CD4-positive, alpha-beta T cell (primary cell): ENCODE data around the gene LEPROT. TPM values are rescaled to one million over a fixed set of nuclear protein-coding genes. Genes with fewer than 3 reads are reported as not detected.

Experiments
- ATAC-seq: fragments of 200-7000 bp; cut with Tn5 transposase; one replicate; pipeline ENCODE4 v1.10.0; 2022; ENCODE audit warnings: mild to moderate bottlenecking; ENCODE audit not compliant: poor library complexity
- CTCF ChIA-PET: fragments of 350-600 bp; sonication (Branson Sonifier 250); formaldehyde crosslinking; loops from one replicate; lab custom pipeline; 2021; ENCODE audit warnings: antibody characterized with exemption, inconsistent platforms; lab: Charles Lee
- POLR2A ChIA-PET: fragments of 350-600 bp; sonication (Branson Sonifier 250); formaldehyde crosslinking; loops from one replicate; lab custom pipeline; 2021; ENCODE audit warnings: antibody characterized with exemption, inconsistent platforms; lab: Charles Lee
- DNase-seq, 14 experiments: peaks; one replicate each; pipeline ENCODE4 v3.0.0-alpha.2; 2013 to 2020; ENCODE audit warnings: mixed read lengths in 2 of 14
- H3K27ac ChIP-seq, 2 donors: one replicate each; pipeline versions ENCODE4 v1.5.1 to v1.7.0; 2013; ENCODE audit warnings: low read length in 2 of 2, low read depth in 1 of 2, mild to moderate bottlenecking in 1 of 2
- H3K27me3 ChIP-seq, 2 experiments: 1 replicate in 1 of 2; 2 replicates in 1 of 2; pipeline versions ENCODE4 v1.6.1 to v1.7.0; 2013; ENCODE audit warnings: low read length in 2 of 2, control low read depth in 1 of 2, mild to moderate bottlenecking in 1 of 2, moderate library complexity in 1 of 2; ENCODE audit not compliant: insufficient read depth in 2 of 2, control insufficient read depth in 1 of 2
- H3K36me3 ChIP-seq: one replicate; pipeline ENCODE4 v1.6.1; 2013; ENCODE audit warnings: low read length, control low read depth; ENCODE audit not compliant: insufficient read depth
- H3K4me1 ChIP-seq: one replicate; pipeline ENCODE4 v1.6.1; 2013; ENCODE audit warnings: low read length, control low read depth; ENCODE audit not compliant: insufficient read depth
- H3K4me3 ChIP-seq: one replicate; pipeline ENCODE4 v1.5.1; 2013; ENCODE audit warnings: mild to moderate bottlenecking, low read length, moderate library complexity
- H3K9me3 ChIP-seq, 2 experiments: 1 replicate in 1 of 2; 2 replicates in 1 of 2; pipeline versions ENCODE4 v1.6.1 to v1.7.0; 2013; ENCODE audit warnings: low read length in 2 of 2, mild to moderate bottlenecking in 2 of 2, control low read depth in 1 of 2, moderate library complexity in 1 of 2; ENCODE audit not compliant: control insufficient read depth in 1 of 2, insufficient read depth in 1 of 2
- H3K27ac Mint-ChIP-seq: one replicate; pipeline ENCODE4 v1.8.0; 2020; ENCODE audit warnings: mixed read lengths
- H3K27me3 Mint-ChIP-seq: one replicate; pipeline ENCODE4 v1.8.0; 2021; ENCODE audit warnings: mixed read lengths
- H3K36me3 Mint-ChIP-seq: one replicate; pipeline ENCODE4 v1.8.0; 2021; ENCODE audit warnings: low read depth, mixed read lengths
- H3K4me1 Mint-ChIP-seq: one replicate; pipeline ENCODE4 v1.8.0; 2021; ENCODE audit warnings: low read depth, mixed read lengths
- H3K4me3 Mint-ChIP-seq: one replicate; pipeline ENCODE4 v1.8.0; 2020; ENCODE audit warnings: mild to moderate bottlenecking, mixed read lengths
- H3K9me3 Mint-ChIP-seq: one replicate; pipeline ENCODE4 v1.8.0; 2020; ENCODE audit warnings: mixed read lengths
- intact Hi-C, 2 experiments: fragments of 100-400 bp; cut with DNase I in 1 of 2; cut with micrococcal nuclease in 1 of 2; formaldehyde crosslinking; loops; one replicate each; pipeline versions ENCODE4 v1.15.1 to v1.9.0; 2023 to 2025; cut with DNase I, micrococcal nuclease
- total RNA-seq, 174 experiments: library from RNA in 2 of 174; stranded (reverse) in 2 of 174; gene quantifications; one replicate each; pipeline ENCODE4 v1.2.3 and lab custom pipeline; 2021 to 2026
- TF ChIP-seq, protein P1 (sequence below): fragments of 200-600 bp; IDR thresholded peaks from one replicate; pipeline ENCODE4 v1.8.0; 2022; ENCODE audit warnings: antibody characterized with exemption, mild to moderate bottlenecking

Gene LEPROT
- total RNA-seq, 2 experiments from 2014 or later = 20.2 to 23.9 TPM

DNA sequence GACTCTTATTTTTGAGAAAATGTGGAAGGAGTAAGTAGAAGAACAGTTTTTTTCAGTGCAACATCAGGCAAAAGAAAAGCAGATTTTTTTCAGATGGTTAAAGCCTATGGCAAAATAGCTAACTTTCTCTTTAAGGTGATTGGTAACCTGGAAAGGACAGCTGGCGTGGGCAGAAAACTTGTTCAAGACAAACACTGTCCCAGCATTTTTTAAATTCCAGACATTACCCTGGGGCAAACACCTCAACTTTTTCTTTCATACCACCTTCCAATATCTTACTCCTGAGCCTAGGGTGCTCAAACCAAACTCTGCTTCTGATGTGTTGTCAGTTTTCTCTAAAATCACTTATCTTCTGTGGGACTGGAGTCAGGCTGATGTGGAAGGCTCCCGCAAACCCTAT, 2.7 kb upstream of the LEPROT start:
- POLR2A ChIA-PET = interaction anchor here (0.7 kb wide), 1 partner anchor 835 kb away, joined by 3 read pairs; no protein-coding TSS in a partner anchor
- CTCF ChIA-PET = interaction anchor here (1.0 to 1.9 kb wide), 2 partner anchors 13 to 163 kb away, joined by 4 read pairs; no protein-coding TSS in a partner anchor
- H3K4me1 ChIP-seq = peaks cover 22% of the 10 kb centered on the region
- no peaks in the 10 kb centered on the region for H3K9me3 ChIP-seq
- H3K4me1 Mint-ChIP-seq = peaks cover 18% of the 10 kb centered on the region
- no peak overlapping the region for H3K27ac ChIP-seq
- peaks cover 8% of the 10 kb centered on the region for H3K36me3 Mint-ChIP-seq
- no peak for DNase-seq
- H3K27me3 ChIP-seq = no peaks in the 10 kb centered on the region
- no peak overlapping the region for H3K4me3 ChIP-seq
- no peak overlapping the region for H3K27ac Mint-ChIP-seq
- intact Hi-C loops = loop anchor here (2.0 to 10.0 kb wide), 4 partner anchors 349 to 827 kb away; partner anchors contain the start of gene JAK1 (in 1 of the 2)
- peak overlapping the region; percentile 36 for H3K4me3 Mint-ChIP-seq
- ATAC-seq = no peak
- no peaks in the 10 kb centered on the region for H3K27me3 Mint-ChIP-seq
- no peaks in the 10 kb centered on the region for H3K36me3 ChIP-seq
- TF ChIP-seq, protein P1, sequence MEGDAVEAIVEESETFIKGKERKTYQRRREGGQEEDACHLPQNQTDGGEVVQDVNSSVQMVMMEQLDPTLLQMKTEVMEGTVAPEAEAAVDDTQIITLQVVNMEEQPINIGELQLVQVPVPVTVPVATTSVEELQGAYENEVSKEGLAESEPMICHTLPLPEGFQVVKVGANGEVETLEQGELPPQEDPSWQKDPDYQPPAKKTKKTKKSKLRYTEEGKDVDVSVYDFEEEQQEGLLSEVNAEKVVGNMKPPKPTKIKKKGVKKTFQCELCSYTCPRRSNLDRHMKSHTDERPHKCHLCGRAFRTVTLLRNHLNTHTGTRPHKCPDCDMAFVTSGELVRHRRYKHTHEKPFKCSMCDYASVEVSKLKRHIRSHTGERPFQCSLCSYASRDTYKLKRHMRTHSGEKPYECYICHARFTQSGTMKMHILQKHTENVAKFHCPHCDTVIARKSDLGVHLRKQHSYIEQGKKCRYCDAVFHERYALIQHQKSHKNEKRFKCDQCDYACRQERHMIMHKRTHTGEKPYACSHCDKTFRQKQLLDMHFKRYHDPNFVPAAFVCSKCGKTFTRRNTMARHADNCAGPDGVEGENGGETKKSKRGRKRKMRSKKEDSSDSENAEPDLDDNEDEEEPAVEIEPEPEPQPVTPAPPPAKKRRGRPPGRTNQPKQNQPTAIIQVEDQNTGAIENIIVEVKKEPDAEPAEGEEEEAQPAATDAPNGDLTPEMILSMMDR = no peak
- H3K9me3 Mint-ChIP-seq = no peaks in the 10 kb centered on the region

GRCh38 chr1:65418522-65419185, 1.8 kb upstream of the LEPROT start:
- H3K9me3 ChIP-seq = no peaks in the 10 kb centered on the region
- H3K4me3 ChIP-seq = no peak overlapping the region
- no peak overlapping the region for H3K27ac Mint-ChIP-seq
- no peak for ATAC-seq
- H3K36me3 Mint-ChIP-seq = peaks cover 8% of the 10 kb centered on the region
- H3K4me1 Mint-ChIP-seq = peaks cover 18% of the 10 kb centered on the region
- H3K27ac ChIP-seq = no peak overlapping the region
- intact Hi-C loops = loop anchor here (2.0 to 10.0 kb wide), 4 partner anchors 350 to 826 kb away; partner anchors contain the start of gene JAK1 (in 1 of the 2)
- H3K36me3 ChIP-seq = no peaks in the 10 kb centered on the region
- no peak for DNase-seq
- H3K4me3 Mint-ChIP-seq = no peak overlapping the region
- no peaks in the 10 kb centered on the region for H3K27me3 Mint-ChIP-seq
- TF ChIP-seq, protein P1 = no peak
- no peaks in the 10 kb centered on the region for H3K9me3 Mint-ChIP-seq
- H3K4me1 ChIP-seq = peaks cover 26% of the 10 kb centered on the region
- H3K27me3 ChIP-seq = no peaks in the 10 kb centered on the region
- ChIA-PET CTCF (interaction anchor here (1.0 to 1.9 kb wide), 2 partner anchors 12 to 164 kb away, joined by 4 read pairs; no protein-coding TSS in a partner anchor), POLR2A (interaction anchor here (0.7 to 2.4 kb wide), 4 partner anchors 39 to 917 kb away, joined by 3 to 24 read pairs (median 6); no protein-coding TSS in a partner anchor)

DNA sequence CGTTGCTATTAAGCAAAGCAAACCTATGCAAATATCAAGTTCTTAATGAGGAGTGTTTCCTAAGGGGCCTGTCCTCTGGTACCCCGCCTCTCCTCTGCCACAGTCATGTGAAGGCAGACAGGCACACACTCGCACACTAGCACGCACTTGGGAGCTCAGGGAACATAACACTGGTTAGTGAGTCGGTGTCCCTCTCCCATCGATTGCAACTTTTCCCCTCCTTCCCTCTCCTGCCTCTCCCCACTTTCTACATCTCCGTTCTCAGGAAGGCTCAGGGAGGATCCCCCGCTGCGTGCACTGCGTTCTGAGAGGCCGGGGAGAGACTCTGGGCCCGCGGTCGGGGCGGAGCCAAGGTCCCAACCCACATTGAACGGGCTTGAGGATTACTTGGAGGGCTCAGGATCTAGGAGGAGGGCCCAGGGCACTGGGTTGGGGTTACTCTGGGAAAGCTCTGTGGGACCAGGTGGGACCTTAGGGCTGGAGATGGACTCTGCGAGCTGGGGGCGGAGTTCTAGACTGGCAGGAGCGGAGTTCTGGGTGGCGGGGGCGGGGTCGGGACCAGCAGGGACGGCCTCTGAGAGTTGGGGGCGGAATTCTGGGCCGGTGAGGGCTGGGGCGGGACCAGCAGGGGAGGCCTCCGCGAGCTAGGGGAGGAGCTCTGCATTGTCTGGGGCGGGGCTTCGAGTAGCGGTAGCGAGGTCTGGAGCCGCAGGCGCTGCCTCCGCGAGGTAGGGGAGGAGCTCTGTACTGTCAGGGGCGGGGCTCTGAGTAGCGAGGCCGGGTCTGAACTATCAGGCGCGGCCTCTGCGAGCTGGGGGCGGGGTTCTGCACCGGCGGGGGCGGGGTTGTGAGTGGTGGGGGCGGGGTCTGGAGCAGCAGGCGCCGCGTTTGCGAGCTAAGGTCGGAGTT, 533 bp upstream of the LEPROT start:
- Mint-ChIP-seq H3K4me1 (peaks cover 26% of the 10 kb centered on the region), H3K9me3 (no peaks in the 10 kb centered on the region), H3K27me3 (no peaks in the 10 kb centered on the region), H3K27ac (no peak overlapping the region), H3K4me3 (no peak overlapping the region), H3K36me3 (peaks cover 12% of the 10 kb centered on the region)
- H3K4me3 ChIP-seq = peak overlapping the region; percentile 86
- H3K4me1 ChIP-seq = peaks cover 26% of the 10 kb centered on the region
- TF ChIP-seq, protein P1 = no peak
- no peaks in the 10 kb centered on the region for H3K27me3 ChIP-seq
- ATAC-seq (peak; percentile 93), DNase-seq (peak; percentile 98 to 99 (median 99))
- intact Hi-C loops = loop anchor here (2.0 to 10.0 kb wide), 8 partner anchors 165 to 1515 kb away; partner anchors contain the start of gene JAK1 (in 1 of the 2)
- no peaks in the 10 kb centered on the region for H3K36me3 ChIP-seq
- CTCF ChIA-PET = interaction anchor here (3.5 kb wide), 1 partner anchor 11 kb away, joined by 20 read pairs; no protein-coding TSS in a partner anchor
- peak overlapping the region; percentile 64 to 69 for H3K27ac ChIP-seq
- H3K9me3 ChIP-seq = no peaks in the 10 kb centered on the region
- POLR2A ChIA-PET = interaction anchor here (0.6 to 2.4 kb wide), 22 partner anchors 9 to 1827 kb away, joined by 3 to 24 read pairs (median 5); partner anchors contain the start of genes JAK1 and PGM1
